CD4-positive, alpha-beta memory T cell (primary cell): ENCODE results near the gene TRIM47. TPM values are rescaled to one million over a fixed set of nuclear protein-coding genes. Genes with fewer than 3 reads are reported as not detected.

Experiments used
- CTCF ChIA-PET: fragments of 350-600 bp; sonication (Branson Sonifier 250); formaldehyde crosslinking; loops from one replicate; lab custom pipeline; 2021; ENCODE audit warnings: inconsistent platforms; ENCODE audit not compliant: partially characterized antibody; lab: Charles Lee
- POLR2A ChIA-PET: fragments of 350-600 bp; sonication (Branson Sonifier 250); formaldehyde crosslinking; loops from one replicate; lab custom pipeline; 2021; ENCODE audit not compliant: partially characterized antibody; lab: Charles Lee
- DNase-seq, 5 donors: peaks; one replicate each; pipeline versions ENCODE4 v3.0.0 to v3.0.0-alpha.2; 2020 to 2022; ENCODE audit warnings: mixed read lengths in 1 of 5
- H3K27ac ChIP-seq: one replicate; pipeline ENCODE4 v1.7.0; 2013; ENCODE audit warnings: low read depth, low read length
- H3K27me3 ChIP-seq: 2 replicates; pipeline ENCODE4 v1.7.0; 2013; ENCODE audit warnings: mild to moderate bottlenecking, low read length, moderate library complexity; ENCODE audit not compliant: insufficient read depth
- H3K36me3 ChIP-seq: 2 replicates; pipeline ENCODE4 v1.7.0; 2013; ENCODE audit warnings: mild to moderate bottlenecking, low read length, moderate library complexity; ENCODE audit not compliant: insufficient read depth
- H3K4me1 ChIP-seq: 2 replicates; pipeline ENCODE4 v1.7.0; 2013; ENCODE audit warnings: mild to moderate bottlenecking, low read length, moderate library complexity; ENCODE audit not compliant: insufficient read depth
- H3K4me3 ChIP-seq, 2 donors: one replicate each; pipeline ENCODE4 v1.7.0; 2013; ENCODE audit warnings: low read length in 2 of 2, mild to moderate bottlenecking in 1 of 2
- H3K9me3 ChIP-seq, 2 donors: one replicate each; pipeline ENCODE4 v1.7.0; 2013; ENCODE audit warnings: low read length in 2 of 2, control low read depth in 1 of 2; ENCODE audit not compliant: control insufficient read depth in 1 of 2
- H3K27ac Mint-ChIP-seq, 7 donors: one replicate each; pipeline ENCODE4 v1.8.0; 2020 to 2021; ENCODE audit warnings: mixed read lengths in 7 of 7, mild to moderate bottlenecking in 6 of 7, inconsistent platforms in 3 of 7, moderate library complexity in 3 of 7
- H3K27me3 Mint-ChIP-seq, 2 donors: one replicate each; pipeline ENCODE4 v1.8.0; 2020 to 2021; ENCODE audit warnings: mixed read lengths in 2 of 2
- H3K36me3 Mint-ChIP-seq, 2 donors: one replicate each; pipeline ENCODE4 v1.8.0; 2020 to 2021; ENCODE audit warnings: mixed read lengths in 2 of 2, inconsistent platforms in 1 of 2, mild to moderate bottlenecking in 1 of 2
- H3K4me1 Mint-ChIP-seq, 4 donors: one replicate each; pipeline ENCODE4 v1.8.0; 2020 to 2021; ENCODE audit warnings: mixed read lengths in 4 of 4, mild to moderate bottlenecking in 1 of 4
- H3K4me3 Mint-ChIP-seq, 8 donors: one replicate each; pipeline ENCODE4 v1.8.0; 2020 to 2021; ENCODE audit warnings: mixed read lengths in 8 of 8, mild to moderate bottlenecking in 7 of 8, moderate library complexity in 6 of 8, inconsistent platforms in 3 of 8
- H3K9me3 Mint-ChIP-seq, 8 donors: one replicate each; pipeline ENCODE4 v1.8.0; 2020 to 2021; ENCODE audit warnings: mixed read lengths in 8 of 8, mild to moderate bottlenecking in 5 of 8, inconsistent platforms in 3 of 8, moderate library complexity in 1 of 8
- intact Hi-C: fragments of 100-400 bp; cut with micrococcal nuclease; formaldehyde crosslinking; loops from one replicate; pipeline ENCODE4 v1.15.1; 2023
- polyA plus RNA-seq, 2 donors: library from polyadenylated mRNA; unstranded; fragments of 300-500 nt; fragmentation: Illumina TruSeq; gene quantifications; one replicate each; pipeline ENCODE4 v1.2.3, GENCODE V29; 2021
- total RNA-seq, 2 experiments: library from RNA; stranded (reverse); gene quantifications; one replicate each; pipeline ENCODE4 v1.2.3, GENCODE V29; 2021

Gene TRIM47
- total and polyA plus RNA-seq, 4 experiments from 2014 or later: 11.2 to 26.8 (median 20.0) TPM

DNA sequence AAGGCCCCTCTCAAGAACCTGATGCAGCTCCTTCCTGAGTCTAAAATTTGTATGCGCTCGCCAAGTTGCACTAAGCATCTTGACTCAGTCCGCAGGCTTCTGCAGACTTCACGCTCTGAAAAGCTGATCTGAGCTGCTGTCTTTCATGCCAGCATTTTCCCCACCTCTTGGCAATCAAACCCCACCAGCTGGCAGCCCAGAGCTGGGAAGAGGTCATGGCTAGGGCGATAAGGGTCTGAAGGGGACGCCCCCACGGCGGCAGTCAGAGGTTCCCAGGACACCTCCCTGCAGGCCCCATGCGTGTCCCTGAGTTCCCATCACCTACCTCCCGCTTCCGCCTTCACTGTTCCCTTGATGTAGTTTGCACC lies 29.1 kb downstream of the TRIM47 start:
- H3K36me3 Mint-ChIP-seq: peaks cover 22 to 52% of the 10 kb centered on the region in 2 donors
- H3K9me3 Mint-ChIP-seq: no peaks in the 10 kb centered on the region

DNA sequence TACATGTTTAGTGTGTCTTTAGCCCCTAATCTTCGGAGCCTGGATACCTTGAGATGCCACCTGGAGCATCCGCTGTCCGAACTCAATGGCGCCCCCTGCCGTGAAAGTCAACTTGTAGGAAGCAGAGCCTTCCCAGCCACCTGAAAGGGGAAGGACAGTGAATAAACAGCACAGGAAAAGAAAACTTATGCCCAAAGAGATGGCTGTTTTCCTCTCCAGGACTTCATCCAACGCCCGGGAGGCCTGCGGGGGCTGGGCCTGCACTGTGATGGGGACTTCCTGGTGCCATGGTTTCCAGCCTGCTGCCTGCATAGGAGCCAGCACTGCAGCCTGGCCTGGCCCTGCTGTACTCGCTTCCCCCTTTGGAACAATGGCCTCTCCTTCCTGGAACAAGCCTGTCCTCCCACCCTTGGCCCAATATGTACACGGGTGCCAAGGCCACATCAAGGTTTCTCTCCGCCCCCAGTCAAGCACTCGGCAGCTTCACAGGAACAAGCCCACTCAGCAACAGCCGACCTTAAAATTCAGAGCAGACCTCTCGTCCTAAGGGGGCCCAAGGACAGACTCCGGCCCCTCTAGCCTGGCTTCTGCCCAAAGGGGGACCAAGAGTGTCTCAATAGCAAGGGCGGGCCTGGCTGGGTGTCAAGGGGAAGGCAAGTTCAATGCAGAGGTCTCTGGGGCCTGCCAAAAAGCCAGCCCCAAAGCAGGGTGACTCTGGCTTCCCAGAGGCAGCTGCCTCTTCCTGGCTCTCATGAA lies 29.7 kb downstream of the TRIM47 start:
- H3K27me3 Mint-ChIP-seq: no peaks in the 10 kb centered on the region
- no peak overlapping the region for H3K4me3 ChIP-seq
- H3K36me3 ChIP-seq: peaks cover 46% of the 10 kb centered on the region
- peaks cover 38% of the 10 kb centered on the region for H3K4me1 ChIP-seq
- H3K27ac ChIP-seq: peak overlapping the region; percentile 19
- ChIA-PET POLR2A (interaction anchor here (0.6 to 26.2 kb wide), 6 partner anchors 9 to 68 kb away, joined by 3 to 563 read pairs (median 110); partner anchors contain the start of genes TRIM47, TRIM65 and UNK), CTCF (interaction anchor here (0.8 to 6.8 kb wide), 22 partner anchors 11 to 155 kb away, joined by 3 to 46 read pairs (median 4); partner anchors contain the start of gene GALK1)
- peaks cover 22 to 53% of the 10 kb centered on the region in 2 donors for H3K36me3 Mint-ChIP-seq
- H3K27ac Mint-ChIP-seq: peak overlapping the region; percentile 72 to 93 (median 88)
- H3K9me3 ChIP-seq: no peaks in the 10 kb centered on the region
- peak overlapping the region in 3 of 8 donors; percentile 20 to 77 (median 59) for H3K4me3 Mint-ChIP-seq
- H3K9me3 Mint-ChIP-seq: no peaks in the 10 kb centered on the region
- peaks cover 13 to 48% (median 26%) of the 10 kb centered on the region in 4 donors for H3K4me1 Mint-ChIP-seq
- intact Hi-C loops: loop anchor here (1.0 kb wide), 2 partner anchors 84 to 95 kb away; no protein-coding TSS in a partner anchor
- H3K27me3 ChIP-seq: no peaks in the 10 kb centered on the region
- peak; percentile 72 to 78 (median 76) for DNase-seq

More for the DNA sequence above, 29.1 kb downstream of the TRIM47 start:
- H3K9me3 ChIP-seq: no peaks in the 10 kb centered on the region
- no peaks in the 10 kb centered on the region for H3K27me3 ChIP-seq
- H3K27me3 Mint-ChIP-seq: no peaks in the 10 kb centered on the region
- intact Hi-C loops: no loop called here
- H3K4me3 ChIP-seq: no peak overlapping the region
- H3K4me1 ChIP-seq: peaks cover 41% of the 10 kb centered on the region
- DNase-seq: no peak
- peaks cover 46% of the 10 kb centered on the region for H3K36me3 ChIP-seq
- H3K4me3 Mint-ChIP-seq: no peak overlapping the region
- no peak overlapping the region for H3K27ac ChIP-seq
- H3K4me1 Mint-ChIP-seq: peaks cover 15 to 52% (median 26%) of the 10 kb centered on the region in 4 donors
- CTCF ChIA-PET: interaction anchor here (1.0 to 6.8 kb wide), 12 partner anchors 16 to 154 kb away, joined by 3 to 46 read pairs (median 6); partner anchors contain the start of gene GALK1
- POLR2A ChIA-PET: interaction anchor here (0.6 to 26.2 kb wide), 5 partner anchors 8 to 69 kb away, joined by 3 to 563 read pairs (median 140); partner anchors contain the start of genes TRIM47, TRIM65 and UNK
- peak overlapping the region in 3 of 7 donors; percentile 18 to 55 (median 19) for H3K27ac Mint-ChIP-seq

GRCh38 chr17:75847614-75848522 lies 30.5 kb downstream of the TRIM47 start:
- peaks cover 22 to 56% of the 10 kb centered on the region in 2 donors for H3K36me3 Mint-ChIP-seq
- peaks cover 32% of the 10 kb centered on the region for H3K4me1 ChIP-seq
- peaks cover 9 to 41% (median 24%) of the 10 kb centered on the region in 4 donors for H3K4me1 Mint-ChIP-seq
- no peaks in the 10 kb centered on the region for H3K27me3 Mint-ChIP-seq
- H3K27me3 ChIP-seq: no peaks in the 10 kb centered on the region
- peaks cover 46% of the 10 kb centered on the region for H3K36me3 ChIP-seq
- no peaks in the 10 kb centered on the region for H3K9me3 Mint-ChIP-seq
- intact Hi-C loops: loop anchor here (1.0 kb wide), 2 partner anchors 84 to 95 kb away; no protein-coding TSS in a partner anchor
- POLR2A ChIA-PET: interaction anchor here (0.8 to 26.2 kb wide), 10 partner anchors 6 to 84 kb away, joined by 3 to 563 read pairs (median 80); partner anchors contain the start of genes GALK1, TRIM47, TRIM65 and UNK
- no peak for DNase-seq
- peak overlapping the region; percentile 19 for H3K27ac ChIP-seq
- no peak overlapping the region for H3K4me3 ChIP-seq
- peak overlapping the region; percentile 67 to 93 (median 88) for H3K27ac Mint-ChIP-seq
- CTCF ChIA-PET: interaction anchor here (0.6 to 6.8 kb wide), 24 partner anchors 8 to 137 kb away, joined by 3 to 46 read pairs (median 4); partner anchors contain the start of genes GALK1 and WBP2
- no peaks in the 10 kb centered on the region for H3K9me3 ChIP-seq
- H3K4me3 Mint-ChIP-seq: peak overlapping the region in 2 of 8 donors; percentile 59 to 77

DNA sequence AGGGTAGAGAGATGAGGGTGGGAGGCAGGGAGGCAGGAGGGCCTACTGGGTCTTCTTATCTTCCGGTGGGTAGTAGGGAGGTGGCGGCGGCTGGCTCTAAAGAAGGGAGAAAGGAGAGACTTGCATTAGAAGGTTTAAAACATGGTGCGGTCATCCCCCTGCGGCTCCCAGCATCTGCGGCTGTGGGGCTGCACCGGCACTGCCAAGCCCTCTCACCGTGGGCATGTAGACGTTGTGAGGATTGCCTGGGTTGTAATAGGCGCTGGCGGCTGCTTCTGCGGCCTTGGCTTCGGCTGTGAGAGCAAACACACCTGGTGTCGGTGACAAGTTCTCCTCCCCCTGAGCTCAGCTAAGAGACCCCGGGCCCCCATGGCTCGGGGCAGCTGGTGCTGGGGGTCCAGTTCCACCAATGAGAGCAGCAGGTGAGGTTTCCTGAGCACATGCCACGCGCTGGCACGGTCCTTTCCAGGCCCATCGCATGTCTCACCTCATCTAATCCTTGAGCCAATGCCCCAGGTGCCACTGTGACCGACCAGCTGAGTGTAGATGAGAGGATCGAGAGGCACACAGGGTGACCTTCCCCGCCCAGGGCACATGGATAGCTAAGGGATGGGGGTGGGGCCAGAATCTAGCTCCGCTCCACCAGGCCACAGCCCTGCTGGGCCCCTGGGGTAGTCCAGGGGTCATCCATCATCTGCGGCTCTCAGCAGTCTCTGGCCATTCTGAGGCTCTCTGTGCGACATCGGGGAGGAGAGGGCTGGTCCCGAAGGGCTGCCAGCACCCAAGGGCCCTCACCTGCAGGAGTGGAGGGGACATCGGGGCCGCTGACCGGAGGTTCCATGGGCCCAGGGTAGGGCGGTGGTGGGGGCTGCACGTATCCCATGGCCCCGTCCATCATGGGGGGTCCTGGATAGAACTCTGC lies 31.4 kb downstream of the TRIM47 start:
- no peak overlapping the region for H3K4me3 ChIP-seq
- no peaks in the 10 kb centered on the region for H3K27me3 Mint-ChIP-seq
- no peak for DNase-seq
- CTCF ChIA-PET: interaction anchor here (0.6 to 6.8 kb wide), 16 partner anchors 9 to 270 kb away, joined by 3 to 46 read pairs (median 6); partner anchors contain the start of genes GALK1 and WBP2
- peaks cover 9 to 41% (median 25%) of the 10 kb centered on the region in 4 donors for H3K4me1 Mint-ChIP-seq
- intact Hi-C loops: no loop called here
- H3K27ac Mint-ChIP-seq: peak overlapping the region in 3 of 7 donors; percentile 24 to 82 (median 35)
- H3K36me3 Mint-ChIP-seq: peaks cover 24 to 56% of the 10 kb centered on the region in 2 donors
- H3K9me3 ChIP-seq: no peaks in the 10 kb centered on the region
- POLR2A ChIA-PET: interaction anchor here (1.2 to 26.2 kb wide), 10 partner anchors 7 to 93 kb away, joined by 3 to 563 read pairs (median 80); partner anchors contain the start of genes GALK1, TRIM47, TRIM65 and UNK
- no peaks in the 10 kb centered on the region for H3K27me3 ChIP-seq
- H3K27ac ChIP-seq: no peak overlapping the region
- peaks cover 46% of the 10 kb centered on the region for H3K36me3 ChIP-seq
- peaks cover 42% of the 10 kb centered on the region for H3K4me1 ChIP-seq
- peak overlapping the region in 1 of 8 donors; percentile 39 for H3K4me3 Mint-ChIP-seq
- no peaks in the 10 kb centered on the region for H3K9me3 Mint-ChIP-seq

GRCh38 chr17:75845933-75846691 lies 32.3 kb downstream of the TRIM47 start:
- peaks cover 43% of the 10 kb centered on the region for H3K4me1 ChIP-seq
- peak overlapping the region in 4 of 8 donors; percentile 26 to 50 (median 40) for H3K4me3 Mint-ChIP-seq
- H3K27me3 ChIP-seq: no peaks in the 10 kb centered on the region
- peaks cover 5 to 39% (median 23%) of the 10 kb centered on the region in 4 donors for H3K4me1 Mint-ChIP-seq
- H3K27ac ChIP-seq: no peak overlapping the region
- H3K4me3 ChIP-seq: no peak overlapping the region
- no peaks in the 10 kb centered on the region for H3K9me3 ChIP-seq
- ChIA-PET POLR2A (interaction anchor here (1.2 to 26.2 kb wide), 10 partner anchors 8 to 93 kb away, joined by 3 to 563 read pairs (median 80); partner anchors contain the start of genes GALK1, TRIM47, TRIM65 and UNK), CTCF (interaction anchor here (0.6 to 6.8 kb wide), 21 partner anchors 8 to 224 kb away, joined by 3 to 46 read pairs (median 7); partner anchors contain the start of genes GALK1, TRIM65, UNK and WBP2)
- no peaks in the 10 kb centered on the region for H3K9me3 Mint-ChIP-seq
- peaks cover 21 to 51% of the 10 kb centered on the region in 2 donors for H3K36me3 Mint-ChIP-seq
- no peak for DNase-seq
- H3K36me3 ChIP-seq: peaks cover 41% of the 10 kb centered on the region
- H3K27me3 Mint-ChIP-seq: no peaks in the 10 kb centered on the region
- peak overlapping the region in 6 of 7 donors; percentile 18 to 90 (median 76) for H3K27ac Mint-ChIP-seq
- intact Hi-C loops: no loop called here
